NB4 (cell line): Measurements from ENCODE around the gene SGCD.

Experiments used
- DNase-seq: peaks from one replicate; pipeline ENCODE4 v3.0.0; 2010; ENCODE audit warnings: low read depth
- H3K4me3 ChIP-seq: one replicate; pipeline ENCODE4 v1.5.1; 2011; ENCODE audit warnings: mild to moderate bottlenecking, low read depth, low read length, moderate library complexity
- CTCF ChIP-seq: IDR thresholded peaks from one replicate; pipeline ENCODE4 v1.5.1; 2012; ENCODE audit warnings: low read depth, low read length
- MAX ChIP-seq: IDR thresholded peaks from 2 replicates; pipeline ENCODE4 v1.6.1; 2011; ENCODE audit warnings: low read depth, low read length
- MYC ChIP-seq: IDR thresholded peaks from 2 replicates; pipeline ENCODE4 v1.6.1; 2011; ENCODE audit warnings: low read depth, low read length
- POLR2A ChIP-seq: IDR thresholded peaks from 2 replicates; pipeline ENCODE4 v1.6.1; 2011; ENCODE audit warnings: mild to moderate bottlenecking; ENCODE audit not compliant: insufficient read length; ENCODE audit errors: extremely low read depth

The SGCD gene

GRCh38 chr5:156680831-156681230 lies 353.9 kb downstream of the SGCD start:
- no peak for DNase-seq
- no peak for TF ChIP-seq MAX
- no peak for TF ChIP-seq POLR2A
- TF ChIP-seq CTCF, result no peak
- TF ChIP-seq MYC, result no peak
- H3K4me3 ChIP-seq, result no peak overlapping the region

- no peak for DNase-seq
- no peak overlapping the region for H3K4me3 ChIP-seq
- TF ChIP-seq MYC (no peak), POLR2A (no peak), MAX (no peak), CTCF (no peak)
These were observed 354.3 kb downstream of the SGCD start for GRCh38 chr5:156681265-156681664.

GRCh38 chr5:156682971-156683370 lies 356.0 kb downstream of the SGCD start:
- TF ChIP-seq MAX (no peak), POLR2A (no peak), CTCF (no peak), MYC (no peak)
- DNase-seq, result no peak
- H3K4me3 ChIP-seq, result no peak overlapping the region

GRCh38 chr5:156683509-156683908 lies 356.5 kb downstream of the SGCD start:
- TF ChIP-seq MAX (no peak), MYC (no peak), CTCF (no peak), POLR2A (no peak)
- DNase-seq, result no peak

GRCh38 chr5:156684216-156684615 lies 357.3 kb downstream of the SGCD start:
- no peak for TF ChIP-seq POLR2A
- TF ChIP-seq MAX, result no peak
- TF ChIP-seq MYC, result no peak
- no peak for TF ChIP-seq CTCF
- no peak overlapping the region for H3K4me3 ChIP-seq
- no peak for DNase-seq

More at GRCh38 chr5:156683509-156683908, 356.5 kb downstream of the SGCD start:
- no peak overlapping the region for H3K4me3 ChIP-seq

GRCh38 chr5:156685481-156685880 lies 358.5 kb downstream of the SGCD start:
- no peak for TF ChIP-seq POLR2A
- TF ChIP-seq CTCF, result no peak
- TF ChIP-seq MYC, result no peak
- no peak for DNase-seq
- H3K4me3 ChIP-seq, result no peak overlapping the region
